ENCODE measurements around the gene CDC26. TPM values are rescaled to one million over a fixed set of nuclear protein-coding genes. Genes with fewer than 3 reads are reported as not detected.

The CDC26 gene
- total RNA-seq, 1 experiment from 2014 or later = 22.0 TPM

DNA sequence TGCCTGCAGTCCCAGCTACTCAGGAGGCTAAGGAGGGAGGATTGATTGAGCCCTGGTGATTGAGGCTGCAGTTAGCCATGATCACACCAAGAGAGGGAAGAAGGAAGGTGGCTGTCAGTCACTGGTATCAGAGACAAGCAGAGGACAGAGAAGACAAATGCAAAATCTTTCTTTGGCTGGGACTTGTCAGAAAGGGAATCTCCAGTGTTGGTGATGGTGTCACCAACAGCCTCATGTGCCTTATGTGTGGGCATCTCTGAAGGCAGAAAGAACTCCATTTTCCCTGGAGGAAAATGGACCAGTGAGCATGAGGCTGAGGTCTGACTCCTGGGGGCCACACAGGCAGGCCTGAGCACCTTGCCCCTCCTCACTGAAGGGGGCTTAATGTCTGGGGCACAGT lies 39.9 kb upstream of the CDC26 start:
- no peak for ATAC-seq
- Histone ChIP-seq H3K4me3 (replicated peaks in 1 of 2; ENCODE audit: low read depth in 1 of 2, low read length in 2 of 2) (no peak overlapping the region), H3K9me2 (ENCODE audit: insufficient read depth) (no peaks in the 10 kb centered on the region), H3K79me2 (ENCODE audit: insufficient read depth, low read length) (no peaks in the 10 kb centered on the region), H3K9ac (ENCODE audit: low read length) (no peak overlapping the region), H3K4me1 (ENCODE audit: control insufficient read depth in 1 of 2, insufficient read depth in 2 of 2, low read length in 2 of 2) (no peaks in the 10 kb centered on the region), H3K27me3 (ENCODE audit: insufficient read depth, low read length) (no peaks in the 10 kb centered on the region), H3K27ac (ENCODE audit: low read depth, low read length) (no peak overlapping the region), H3K9me3 (ENCODE audit: control insufficient read depth in 1 of 2, insufficient read depth in 1 of 2, low read depth in 1 of 2, low read length in 2 of 2) (no peaks in the 10 kb centered on the region), H3K4me2 (ENCODE audit: low read length) (no peak overlapping the region), H2AFZ (ENCODE audit: low read depth, low read length, poor library complexity, severe bottlenecking) (no peak overlapping the region), H3K36me3 (ENCODE audit: control insufficient read depth in 1 of 2, insufficient read depth in 2 of 2, low read length in 2 of 2) (no peaks in the 10 kb centered on the region), H4K20me1 (ENCODE audit: insufficient read depth) (no peaks in the 10 kb centered on the region)
- BruUV-seq (replicated peaks) = no TSS peak
- ChIA-PET RAD21 (ENCODE audit: low non-redundant PET in 1 of 2, low total read pairs in 2 of 2, uncharacterized antibody in 2 of 2, unreplicated experiment in 2 of 2) (no interaction called here), CTCF (no interaction called here), POLR2A (no interaction called here)
- intact Hi-C loops (cut with micrococcal nuclease) = no loop called here
- TF ChIP-seq, protein P1, sequence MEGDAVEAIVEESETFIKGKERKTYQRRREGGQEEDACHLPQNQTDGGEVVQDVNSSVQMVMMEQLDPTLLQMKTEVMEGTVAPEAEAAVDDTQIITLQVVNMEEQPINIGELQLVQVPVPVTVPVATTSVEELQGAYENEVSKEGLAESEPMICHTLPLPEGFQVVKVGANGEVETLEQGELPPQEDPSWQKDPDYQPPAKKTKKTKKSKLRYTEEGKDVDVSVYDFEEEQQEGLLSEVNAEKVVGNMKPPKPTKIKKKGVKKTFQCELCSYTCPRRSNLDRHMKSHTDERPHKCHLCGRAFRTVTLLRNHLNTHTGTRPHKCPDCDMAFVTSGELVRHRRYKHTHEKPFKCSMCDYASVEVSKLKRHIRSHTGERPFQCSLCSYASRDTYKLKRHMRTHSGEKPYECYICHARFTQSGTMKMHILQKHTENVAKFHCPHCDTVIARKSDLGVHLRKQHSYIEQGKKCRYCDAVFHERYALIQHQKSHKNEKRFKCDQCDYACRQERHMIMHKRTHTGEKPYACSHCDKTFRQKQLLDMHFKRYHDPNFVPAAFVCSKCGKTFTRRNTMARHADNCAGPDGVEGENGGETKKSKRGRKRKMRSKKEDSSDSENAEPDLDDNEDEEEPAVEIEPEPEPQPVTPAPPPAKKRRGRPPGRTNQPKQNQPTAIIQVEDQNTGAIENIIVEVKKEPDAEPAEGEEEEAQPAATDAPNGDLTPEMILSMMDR (IDR thresholded peaks at IDR 0.05 in 2 of 3, conservative IDR thresholded peaks at IDR 0.05 in 1 of 3; ENCODE audit: borderline replicate concordance in 1 of 3, insufficient read depth in 1 of 3, low read depth in 2 of 3, low read length in 2 of 3) = no peak
- TF ChIP-seq, protein P2, sequence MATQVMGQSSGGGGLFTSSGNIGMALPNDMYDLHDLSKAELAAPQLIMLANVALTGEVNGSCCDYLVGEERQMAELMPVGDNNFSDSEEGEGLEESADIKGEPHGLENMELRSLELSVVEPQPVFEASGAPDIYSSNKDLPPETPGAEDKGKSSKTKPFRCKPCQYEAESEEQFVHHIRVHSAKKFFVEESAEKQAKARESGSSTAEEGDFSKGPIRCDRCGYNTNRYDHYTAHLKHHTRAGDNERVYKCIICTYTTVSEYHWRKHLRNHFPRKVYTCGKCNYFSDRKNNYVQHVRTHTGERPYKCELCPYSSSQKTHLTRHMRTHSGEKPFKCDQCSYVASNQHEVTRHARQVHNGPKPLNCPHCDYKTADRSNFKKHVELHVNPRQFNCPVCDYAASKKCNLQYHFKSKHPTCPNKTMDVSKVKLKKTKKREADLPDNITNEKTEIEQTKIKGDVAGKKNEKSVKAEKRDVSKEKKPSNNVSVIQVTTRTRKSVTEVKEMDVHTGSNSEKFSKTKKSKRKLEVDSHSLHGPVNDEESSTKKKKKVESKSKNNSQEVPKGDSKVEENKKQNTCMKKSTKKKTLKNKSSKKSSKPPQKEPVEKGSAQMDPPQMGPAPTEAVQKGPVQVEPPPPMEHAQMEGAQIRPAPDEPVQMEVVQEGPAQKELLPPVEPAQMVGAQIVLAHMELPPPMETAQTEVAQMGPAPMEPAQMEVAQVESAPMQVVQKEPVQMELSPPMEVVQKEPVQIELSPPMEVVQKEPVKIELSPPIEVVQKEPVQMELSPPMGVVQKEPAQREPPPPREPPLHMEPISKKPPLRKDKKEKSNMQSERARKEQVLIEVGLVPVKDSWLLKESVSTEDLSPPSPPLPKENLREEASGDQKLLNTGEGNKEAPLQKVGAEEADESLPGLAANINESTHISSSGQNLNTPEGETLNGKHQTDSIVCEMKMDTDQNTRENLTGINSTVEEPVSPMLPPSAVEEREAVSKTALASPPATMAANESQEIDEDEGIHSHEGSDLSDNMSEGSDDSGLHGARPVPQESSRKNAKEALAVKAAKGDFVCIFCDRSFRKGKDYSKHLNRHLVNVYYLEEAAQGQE (IDR thresholded peaks at IDR 0.05; ENCODE audit: low read depth) = no peak
- TF ChIP-seq TCF7L2 (IDR thresholded peaks at IDR 0.05; ENCODE audit: borderline replicate concordance, extremely low read depth, insufficient read depth, insufficient read length) = no peak
- TF ChIP-seq RAD21 (IDR thresholded peaks at IDR 0.05; ENCODE audit: low read depth) = no peak
- DNase-seq (ENCODE audit: low read depth, low spot score) = no peak
